Cardiac muscle cell (in vitro differentiated cells and primary cell): Measurements from ENCODE around the gene PLVAP. TPM values are rescaled to one million over a fixed set of nuclear protein-coding genes. Genes with fewer than 3 reads are reported as not detected.
A peak's percentile ranks its signal among the peaks of the same experiment; 100 is the strongest.
"Not testable (repeated sequence)": the region's sequence is repeated elsewhere in the genome, so short reads cannot be mapped to it uniquely, and the experiment has no call there.

Experiments
- DNase-seq, 2 donors: peaks; one replicate each; pipeline versions ENCODE4 v3.0.0 to v3.0.0-alpha.2; 2010 to 2017; ENCODE audit warnings: low read depth in 1 of 2, low spot score in 1 of 2
- H3K27ac ChIP-seq: fragments of 200-600 bp; sonication (generic); 2 replicates; pipeline ENCODE4 v1.5.1; 2016
- H3K27me3 ChIP-seq: fragments of 200-600 bp; sonication (generic); 2 replicates; pipeline ENCODE4 v1.6.0; 2016; ENCODE audit warnings: control low read depth
- H3K36me3 ChIP-seq: fragments of 200-600 bp; sonication (generic); 2 replicates; pipeline ENCODE4 v1.5.1; 2016; ENCODE audit warnings: control low read depth
- H3K4me1 ChIP-seq: fragments of 200-600 bp; sonication (generic); 2 replicates; pipeline ENCODE4 v1.8.1; 2017; ENCODE audit warnings: low read depth, mild to moderate bottlenecking, mixed run types
- H3K4me3 ChIP-seq: fragments of 200-600 bp; sonication (generic); 2 replicates; pipeline ENCODE4 v1.5.1; 2016; ENCODE audit warnings: mild to moderate bottlenecking
- H3K9me3 ChIP-seq: fragments of 200-600 bp; sonication (generic); 2 replicates; pipeline ENCODE4 v1.5.1; 2017; ENCODE audit warnings: low read depth, mild to moderate bottlenecking, control low read depth
- polyA plus RNA-seq: library from polyadenylated mRNA; unstranded; fragments of >200 nt; fragmentation: Nextera tagmentation; extraction: Ambion mirVana; gene quantifications from 2 replicates; pipeline ENCODE4 v1.2.1, GENCODE V29; 2016
- total RNA-seq: library from RNA; depleted of rRNA; stranded (reverse); fragments of >200 nt; gene quantifications from 2 replicates; pipeline ENCODE4 v1.2.3, GENCODE V29; 2016
- TF ChIP-seq, protein P1 (sequence below): IDR thresholded peaks from 2 replicates; pipeline ENCODE4 v1.5.1; 2012; ENCODE audit warnings: low read depth, mild to moderate bottlenecking, low read length

PLVAP gene
- total and polyA plus RNA-seq, 2 experiments from 2014 or later: 4.2 to 4.3 TPM

- H3K27me3 ChIP-seq: no peaks in the 10 kb centered on the region
- no peaks in the 10 kb centered on the region for H3K9me3 ChIP-seq
- no peak overlapping the region for H3K4me3 ChIP-seq
- no peaks in the 10 kb centered on the region for H3K36me3 ChIP-seq
- H3K27ac ChIP-seq: no peak overlapping the region
- no peak for DNase-seq
- TF ChIP-seq, protein P1, sequence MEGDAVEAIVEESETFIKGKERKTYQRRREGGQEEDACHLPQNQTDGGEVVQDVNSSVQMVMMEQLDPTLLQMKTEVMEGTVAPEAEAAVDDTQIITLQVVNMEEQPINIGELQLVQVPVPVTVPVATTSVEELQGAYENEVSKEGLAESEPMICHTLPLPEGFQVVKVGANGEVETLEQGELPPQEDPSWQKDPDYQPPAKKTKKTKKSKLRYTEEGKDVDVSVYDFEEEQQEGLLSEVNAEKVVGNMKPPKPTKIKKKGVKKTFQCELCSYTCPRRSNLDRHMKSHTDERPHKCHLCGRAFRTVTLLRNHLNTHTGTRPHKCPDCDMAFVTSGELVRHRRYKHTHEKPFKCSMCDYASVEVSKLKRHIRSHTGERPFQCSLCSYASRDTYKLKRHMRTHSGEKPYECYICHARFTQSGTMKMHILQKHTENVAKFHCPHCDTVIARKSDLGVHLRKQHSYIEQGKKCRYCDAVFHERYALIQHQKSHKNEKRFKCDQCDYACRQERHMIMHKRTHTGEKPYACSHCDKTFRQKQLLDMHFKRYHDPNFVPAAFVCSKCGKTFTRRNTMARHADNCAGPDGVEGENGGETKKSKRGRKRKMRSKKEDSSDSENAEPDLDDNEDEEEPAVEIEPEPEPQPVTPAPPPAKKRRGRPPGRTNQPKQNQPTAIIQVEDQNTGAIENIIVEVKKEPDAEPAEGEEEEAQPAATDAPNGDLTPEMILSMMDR: no peak
- no peaks in the 10 kb centered on the region for H3K4me1 ChIP-seq
Observed at GRCh38 chr19:17378271-17378670, 1.1 kb upstream of the PLVAP start.

- TF ChIP-seq, protein P1: no peak
Observed at GRCh38 chr19:17370026-17370587, 7.0 kb downstream of the PLVAP start.

GRCh38 chr19:17365361-17365760 lies 11.8 kb downstream of the PLVAP start:
- DNase-seq: no peak
- no peaks in the 10 kb centered on the region for H3K9me3 ChIP-seq
- H3K27me3 ChIP-seq: no peaks in the 10 kb centered on the region
- TF ChIP-seq, protein P1: no peak
- H3K27ac ChIP-seq: no peak overlapping the region
- no peaks in the 10 kb centered on the region for H3K4me1 ChIP-seq
- H3K4me3 ChIP-seq: no peak overlapping the region
- H3K36me3 ChIP-seq: no peaks in the 10 kb centered on the region

More at GRCh38 chr19:17370026-17370587, 7.0 kb downstream of the PLVAP start:
- no peaks in the 10 kb centered on the region for H3K36me3 ChIP-seq
- no peaks in the 10 kb centered on the region for H3K27me3 ChIP-seq
- no peak overlapping the region for H3K4me3 ChIP-seq
- DNase-seq: peak in 1 of 2 donors; percentile 93
- no peak overlapping the region for H3K27ac ChIP-seq
- H3K4me1 ChIP-seq: no peaks in the 10 kb centered on the region
- no peaks in the 10 kb centered on the region for H3K9me3 ChIP-seq

DNA sequence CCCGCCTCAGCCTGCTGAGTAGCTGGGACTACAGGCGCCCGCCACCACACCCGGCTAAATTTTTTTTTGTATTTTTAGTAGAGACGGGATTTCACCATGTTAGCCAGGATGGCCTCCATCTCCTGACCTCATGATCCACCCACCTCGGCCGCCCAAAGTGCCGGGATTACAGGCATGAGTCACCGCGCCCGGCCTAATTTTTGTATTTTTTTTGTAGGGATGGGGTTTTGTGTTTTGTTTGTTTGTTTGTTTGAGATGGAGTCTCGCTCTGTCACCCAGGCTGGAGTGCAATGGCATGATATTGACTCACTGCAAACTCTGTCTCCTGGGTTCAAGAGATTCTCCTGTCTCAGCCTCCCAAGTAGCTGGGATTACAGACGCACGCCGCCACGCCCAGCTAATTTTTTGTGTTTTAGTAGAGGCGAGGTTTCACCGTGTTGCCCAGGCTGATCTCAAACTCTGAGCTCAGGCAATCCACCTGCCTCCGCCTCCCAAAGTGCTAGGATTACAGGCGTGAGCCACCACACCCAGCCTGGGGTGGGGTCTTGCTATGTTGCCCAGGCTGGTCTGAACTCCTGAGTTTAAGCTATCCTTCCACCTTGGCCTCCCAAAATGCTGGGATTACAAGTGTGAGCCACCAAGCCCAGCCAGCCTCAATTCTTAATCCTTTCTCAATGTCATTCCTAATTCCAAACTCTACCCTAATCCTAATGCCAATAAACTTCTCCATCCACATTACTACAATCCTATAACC lies 13.1 kb downstream of the PLVAP start:
- not testable (repeated sequence) for H3K27me3 ChIP-seq, H3K9me3 ChIP-seq, H3K27ac ChIP-seq, DNase-seq, H3K4me3 ChIP-seq, H3K36me3 ChIP-seq, H3K4me1 ChIP-seq

DNA sequence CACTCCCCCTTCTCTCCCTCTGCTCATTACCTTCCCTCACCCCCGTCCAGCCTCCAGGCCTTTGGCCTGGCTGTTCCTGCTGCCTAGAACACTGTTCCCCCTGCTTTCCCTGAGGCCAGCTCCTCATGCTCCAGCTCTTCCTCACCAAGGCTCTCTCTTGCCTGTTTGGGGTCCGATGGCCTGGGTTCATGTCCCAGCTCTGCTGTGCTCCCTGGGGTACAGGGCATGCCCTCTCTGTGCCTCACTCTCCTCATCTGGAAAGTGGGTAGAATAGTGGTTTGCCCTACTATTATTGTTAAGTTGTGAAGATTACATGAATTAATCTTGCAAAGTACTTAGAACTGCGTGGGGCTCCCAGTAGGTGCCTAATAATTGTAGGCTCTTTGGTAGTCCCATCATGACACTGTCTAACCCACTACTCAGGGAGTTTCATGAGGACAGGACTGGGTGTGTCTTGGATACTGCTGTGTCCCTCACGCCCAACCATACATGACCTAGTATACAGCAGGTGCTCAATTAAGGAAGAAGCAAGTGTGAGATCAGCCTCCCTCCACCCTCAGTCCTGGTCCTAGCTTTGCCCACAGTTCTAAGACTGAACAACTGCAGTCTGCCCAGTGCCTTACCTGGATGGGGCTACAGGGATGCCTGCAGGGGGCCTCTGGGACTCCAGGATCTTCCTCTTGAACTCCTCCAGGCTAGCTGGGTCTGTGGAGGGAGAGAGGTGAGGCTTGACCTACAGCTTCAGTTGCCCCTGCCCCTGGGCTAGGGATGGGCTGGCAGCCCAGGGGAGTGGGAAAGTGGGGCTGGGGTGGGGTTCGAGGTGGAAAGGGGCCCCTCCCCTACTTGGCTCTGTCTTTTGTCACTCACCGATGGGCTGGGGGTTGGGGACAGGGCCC lies 17.0 kb downstream of the PLVAP start:
- no peak overlapping the region for H3K27ac ChIP-seq
- TF ChIP-seq, protein P1: no peak
- no peak for DNase-seq

More for the DNA sequence above, 17.0 kb downstream of the PLVAP start:
- no peaks in the 10 kb centered on the region for H3K36me3 ChIP-seq
- H3K9me3 ChIP-seq: no peaks in the 10 kb centered on the region
- no peaks in the 10 kb centered on the region for H3K27me3 ChIP-seq
- H3K4me3 ChIP-seq: no peak overlapping the region
- no peaks in the 10 kb centered on the region for H3K4me1 ChIP-seq
